ENCODE data around the gene TNNI3. TPM values are rescaled to one million over a fixed set of nuclear protein-coding genes. Genes with fewer than 3 reads are reported as not detected.

The TNNI3 gene
- total RNA-seq, 1 donor from 2014 or later = not detected

DNA sequence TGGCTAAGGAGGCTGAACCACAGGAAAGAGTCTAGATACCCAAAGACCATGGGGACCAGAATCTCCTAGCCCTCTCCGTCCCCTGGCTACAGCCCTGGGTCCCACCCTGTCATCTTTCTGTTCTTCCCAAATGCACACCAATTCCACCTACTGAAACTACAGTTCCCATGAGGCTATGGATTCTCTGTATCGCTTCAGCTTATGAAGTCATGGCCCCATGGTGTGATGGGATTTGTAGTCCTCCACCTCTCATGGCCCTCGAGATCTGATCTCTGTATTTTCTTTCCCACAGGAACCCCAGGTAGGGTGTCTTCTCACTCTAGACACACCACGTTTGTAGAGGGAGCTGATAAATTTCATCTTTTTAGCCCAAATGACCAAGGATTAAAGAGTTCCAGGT lies 40.0 kb upstream of the TNNI3 start:
- H3K4me3 Mint-ChIP-seq (ENCODE audit: unreplicated experiment) = no peak overlapping the region
- H3K36me3 Mint-ChIP-seq (ENCODE audit: low read depth) = no peaks in the 10 kb centered on the region
- H3K27me3 Mint-ChIP-seq (ENCODE audit: low read depth) = peaks cover 15% of the 10 kb centered on the region
- DNase-seq (ENCODE audit: low spot score) = no peak
- TF ChIP-seq, protein P1, sequence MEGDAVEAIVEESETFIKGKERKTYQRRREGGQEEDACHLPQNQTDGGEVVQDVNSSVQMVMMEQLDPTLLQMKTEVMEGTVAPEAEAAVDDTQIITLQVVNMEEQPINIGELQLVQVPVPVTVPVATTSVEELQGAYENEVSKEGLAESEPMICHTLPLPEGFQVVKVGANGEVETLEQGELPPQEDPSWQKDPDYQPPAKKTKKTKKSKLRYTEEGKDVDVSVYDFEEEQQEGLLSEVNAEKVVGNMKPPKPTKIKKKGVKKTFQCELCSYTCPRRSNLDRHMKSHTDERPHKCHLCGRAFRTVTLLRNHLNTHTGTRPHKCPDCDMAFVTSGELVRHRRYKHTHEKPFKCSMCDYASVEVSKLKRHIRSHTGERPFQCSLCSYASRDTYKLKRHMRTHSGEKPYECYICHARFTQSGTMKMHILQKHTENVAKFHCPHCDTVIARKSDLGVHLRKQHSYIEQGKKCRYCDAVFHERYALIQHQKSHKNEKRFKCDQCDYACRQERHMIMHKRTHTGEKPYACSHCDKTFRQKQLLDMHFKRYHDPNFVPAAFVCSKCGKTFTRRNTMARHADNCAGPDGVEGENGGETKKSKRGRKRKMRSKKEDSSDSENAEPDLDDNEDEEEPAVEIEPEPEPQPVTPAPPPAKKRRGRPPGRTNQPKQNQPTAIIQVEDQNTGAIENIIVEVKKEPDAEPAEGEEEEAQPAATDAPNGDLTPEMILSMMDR (IDR thresholded peaks at IDR 0.05) = no peak
- H3K27ac Mint-ChIP-seq (ENCODE audit: unreplicated experiment) = no peak overlapping the region
- no peaks in the 10 kb centered on the region for H3K9me3 Mint-ChIP-seq (ENCODE audit: low read depth)
- no peaks in the 10 kb centered on the region for H3K4me1 Mint-ChIP-seq (ENCODE audit: low read depth)

DNA sequence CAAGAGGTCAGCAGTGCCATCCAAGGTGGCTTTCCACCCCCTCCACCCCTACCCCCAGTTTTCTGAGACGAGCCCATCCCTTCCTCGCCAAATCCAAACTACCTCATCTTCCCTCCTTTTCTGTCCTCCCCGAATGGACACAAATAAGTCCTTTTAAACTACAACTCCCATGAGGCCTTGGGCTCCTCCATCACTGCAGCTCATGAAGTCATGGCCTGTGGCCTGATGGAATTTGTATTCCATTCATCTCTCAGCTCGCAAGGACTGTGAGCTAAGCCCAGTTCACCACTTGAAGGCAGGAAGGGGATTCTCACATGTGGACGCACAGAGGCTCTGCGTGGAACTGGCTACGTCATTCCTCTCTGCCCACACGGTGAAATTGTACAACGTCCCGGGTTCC lies 39.3 kb upstream of the TNNI3 start:
- Mint-ChIP-seq H3K4me3 (ENCODE audit: unreplicated experiment) (no peak overlapping the region), H3K36me3 (ENCODE audit: low read depth) (no peaks in the 10 kb centered on the region), H3K9me3 (ENCODE audit: low read depth) (no peaks in the 10 kb centered on the region), H3K27ac (ENCODE audit: unreplicated experiment) (no peak overlapping the region), H3K27me3 (ENCODE audit: low read depth) (peaks cover 15% of the 10 kb centered on the region), H3K4me1 (ENCODE audit: low read depth) (no peaks in the 10 kb centered on the region)
- TF ChIP-seq, protein P1 (IDR thresholded peaks at IDR 0.05) = no peak
- no peak for DNase-seq (ENCODE audit: low spot score)

DNA sequence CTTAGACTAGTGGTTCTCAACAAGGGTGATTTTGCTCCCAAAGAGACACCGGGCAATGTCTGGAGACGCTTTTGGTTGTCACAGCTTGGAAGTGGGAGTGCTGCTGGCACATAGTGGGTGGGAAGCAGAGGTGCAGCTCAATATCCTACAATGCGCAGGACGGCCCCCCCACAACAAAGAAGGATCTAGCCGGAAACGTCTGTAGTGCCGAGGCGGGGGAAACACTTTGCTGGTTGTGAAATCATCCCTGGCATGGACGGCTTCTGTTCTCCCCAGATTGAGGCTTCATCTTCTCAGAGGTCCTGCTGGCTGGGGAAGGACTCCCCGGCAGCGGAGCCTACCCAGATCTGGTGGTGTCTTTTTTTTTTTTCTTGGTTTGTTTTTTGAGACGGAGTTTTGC lies 35.9 kb upstream of the TNNI3 start:
- TF ChIP-seq, protein P1 (IDR thresholded peaks at IDR 0.05) = no peak
- DNase-seq (ENCODE audit: low spot score) = no peak
- no peak overlapping the region for H3K4me3 Mint-ChIP-seq (ENCODE audit: unreplicated experiment)
- H3K36me3 Mint-ChIP-seq (ENCODE audit: low read depth) = no peaks in the 10 kb centered on the region
- no peak overlapping the region for H3K27ac Mint-ChIP-seq (ENCODE audit: unreplicated experiment)
- peaks cover 7% of the 10 kb centered on the region for H3K27me3 Mint-ChIP-seq (ENCODE audit: low read depth)
- peaks cover 6% of the 10 kb centered on the region for H3K4me1 Mint-ChIP-seq (ENCODE audit: low read depth)
- no peaks in the 10 kb centered on the region for H3K9me3 Mint-ChIP-seq (ENCODE audit: low read depth)

DNA sequence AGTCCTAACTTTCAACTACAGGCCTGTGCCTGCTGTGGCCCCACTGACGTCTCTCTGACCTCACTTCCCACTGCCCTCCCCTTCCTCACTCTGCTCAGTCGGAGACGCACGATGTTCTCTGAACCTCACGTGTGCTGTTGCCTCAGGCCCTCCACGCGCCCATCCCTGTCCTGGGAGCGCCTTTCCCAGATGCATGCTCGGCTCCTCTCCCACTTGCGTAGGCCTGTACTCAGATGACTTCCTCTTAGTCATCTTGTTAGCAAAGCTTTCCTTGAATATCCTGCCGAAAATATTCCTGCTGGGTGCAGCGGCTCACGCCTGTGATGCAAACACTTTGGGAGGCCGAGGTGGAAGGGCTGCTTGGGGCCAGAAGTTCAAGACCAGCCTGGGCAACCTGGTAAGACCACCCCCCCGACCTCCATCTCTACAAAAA lies 31.9 kb upstream of the TNNI3 start:
- DNase-seq (ENCODE audit: low spot score) = no peak
- Mint-ChIP-seq H3K4me1 (ENCODE audit: low read depth) (peaks cover 6% of the 10 kb centered on the region), H3K36me3 (ENCODE audit: low read depth) (no peaks in the 10 kb centered on the region), H3K27me3 (ENCODE audit: low read depth) (peaks cover 19% of the 10 kb centered on the region), H3K27ac (ENCODE audit: unreplicated experiment) (peak overlapping the region; percentile 84), H3K9me3 (ENCODE audit: low read depth) (no peaks in the 10 kb centered on the region), H3K4me3 (ENCODE audit: unreplicated experiment) (no peak overlapping the region)
- TF ChIP-seq, protein P1 (IDR thresholded peaks at IDR 0.05) = no peak

DNA sequence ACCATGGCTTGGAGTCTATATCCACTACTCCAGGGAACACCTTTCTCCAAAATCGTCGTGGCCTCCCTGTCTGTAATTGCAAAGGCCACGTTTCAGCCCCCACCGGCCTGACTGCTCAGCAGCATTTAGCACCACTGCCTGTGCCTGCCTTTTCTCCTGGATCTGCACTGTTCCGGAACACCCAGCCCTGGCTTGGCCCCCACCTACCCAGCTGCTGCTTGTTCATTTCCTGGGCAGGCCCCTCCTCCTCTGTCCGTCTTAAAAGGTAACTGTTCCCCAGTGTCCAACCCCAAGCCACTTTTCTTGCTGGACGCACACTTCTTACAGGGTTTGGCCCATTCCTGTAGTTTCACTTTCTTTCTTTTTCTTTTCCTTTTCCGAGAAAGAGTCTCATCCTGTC lies 31.1 kb upstream of the TNNI3 start:
- H3K36me3 Mint-ChIP-seq (ENCODE audit: low read depth) = no peaks in the 10 kb centered on the region
- no peak overlapping the region for H3K27ac Mint-ChIP-seq (ENCODE audit: unreplicated experiment)
- H3K4me1 Mint-ChIP-seq (ENCODE audit: low read depth) = peaks cover 6% of the 10 kb centered on the region
- no peaks in the 10 kb centered on the region for H3K9me3 Mint-ChIP-seq (ENCODE audit: low read depth)
- peaks cover 22% of the 10 kb centered on the region for H3K27me3 Mint-ChIP-seq (ENCODE audit: low read depth)
- DNase-seq (ENCODE audit: low spot score) = no peak
- H3K4me3 Mint-ChIP-seq (ENCODE audit: unreplicated experiment) = no peak overlapping the region
- TF ChIP-seq, protein P1 (IDR thresholded peaks at IDR 0.05) = no peak

Data from chondrocyte (in vitro differentiated cells).